Tibial nerve (tissue), 4 donors: Measurements from ENCODE around the gene RAB8B. TPM values are rescaled to one million over a fixed set of nuclear protein-coding genes. Genes with fewer than 3 reads are reported as not detected.

Experiments used
- DNase-seq, 2 donors: peaks; one replicate each; pipeline ENCODE4 v3.0.0-alpha.2; 2019; ENCODE audit warnings: low spot score in 2 of 2
- H3K27ac ChIP-seq, 4 donors: fragments of 200-600 bp; sonication (generic) in 3 of 4; one replicate each; pipeline ENCODE4 v1.5.1; 2017 to 2019; ENCODE audit warnings: mild to moderate bottlenecking in 1 of 4
- H3K27me3 ChIP-seq, 2 donors: fragments of 200-600 bp; sonication (generic) in 1 of 2; one replicate each; pipeline versions ENCODE4 v1.5.1 to v1.6.0; 2017 to 2019
- H3K36me3 ChIP-seq, 3 donors: fragments of 200-600 bp; sonication (generic); one replicate each; pipeline ENCODE4 v1.5.1; 2018 to 2019
- H3K4me1 ChIP-seq, 4 donors: fragments of 200-600 bp; sonication (generic) in 3 of 4; one replicate each; pipeline ENCODE4 v1.5.1; 2017 to 2019
- H3K4me3 ChIP-seq, 4 donors: fragments of 200-600 bp; sonication (generic) in 3 of 4; one replicate each; pipeline ENCODE4 v1.5.1; 2017 to 2019; ENCODE audit warnings: mild to moderate bottlenecking in 1 of 4, moderate library complexity in 1 of 4
- H3K9me3 ChIP-seq, 4 donors: fragments of 200-600 bp; sonication (generic) in 3 of 4; one replicate each; pipeline ENCODE4 v1.5.1; 2017 to 2019
- CTCF ChIP-seq, 5 experiments: fragments of 200-600 bp in 3 of 5; fragments of 450-650 bp in 2 of 5; sonication (generic) in 3 of 5; IDR thresholded peaks; one replicate each; pipeline ENCODE4 v1.5.1; 2016 to 2019; ENCODE audit warnings: antibody characterized with exemption in 5 of 5, mild to moderate bottlenecking in 3 of 5, moderate library complexity in 2 of 5
- EP300 ChIP-seq, 2 donors: sonication (generic); formaldehyde crosslinking; IDR thresholded peaks; one replicate each; pipeline ENCODE4 v1.6.1; 2017; ENCODE audit warnings: antibody characterized with exemption in 2 of 2, mild to moderate bottlenecking in 1 of 2
- POLR2A ChIP-seq, 2 donors: fragments of 450-650 bp; IDR thresholded peaks; one replicate each; pipeline ENCODE4 v1.6.1; 2017; ENCODE audit warnings: antibody characterized with exemption in 2 of 2, mild to moderate bottlenecking in 2 of 2, moderate library complexity in 2 of 2
- WGBS, 2 donors: methylation state at CpG; one replicate each; pipeline ENCODE4 v1.1.5; 2018; 5-methylcytosine and 5-hydroxymethylcytosine counted together
- total RNA-seq, 4 donors: library from RNA; depleted of rRNA; stranded (reverse); fragments of >200 nt; gene quantifications; one replicate each; pipeline ENCODE4 v1.1.0, GENCODE V29; 2016

Gene RAB8B
- total RNA-seq, 4 donors from 2014 or later = 32.9 to 45.0 (median 42.5) TPM

GRCh38 chr15:63296195-63296594 is 106.8 kb downstream of the RAB8B start:
- H3K4me1 ChIP-seq = peaks cover 0 to 11% (median 0%) of the 10 kb centered on the region in 4 donors
- 77 to 78% methylated on average over 6 of the region's 6 CpGs for WGBS, 2 donors
- TF ChIP-seq CTCF (IDR thresholded peaks at IDR 0.05) = no peak
- no peak for TF ChIP-seq EP300 (IDR thresholded peaks at IDR 0.05)
- TF ChIP-seq POLR2A (IDR thresholded peaks at IDR 0.05) = no peak
- no peaks in the 10 kb centered on the region for H3K9me3 ChIP-seq
- H3K36me3 ChIP-seq = peaks cover 0 to 55% (median 0%) of the 10 kb centered on the region in 3 donors
- no peak overlapping the region for H3K27ac ChIP-seq
- H3K4me3 ChIP-seq = no peak overlapping the region
- H3K27me3 ChIP-seq = no peaks in the 10 kb centered on the region
- DNase-seq = no peak

- peaks cover 0 to 70% (median 0%) of the 10 kb centered on the region in 3 donors for H3K36me3 ChIP-seq
- TF ChIP-seq EP300 (IDR thresholded peaks at IDR 0.05) (no peak), CTCF (IDR thresholded peaks at IDR 0.05) (no peak), POLR2A (IDR thresholded peaks at IDR 0.05) (no peak)
- H3K4me1 ChIP-seq = peaks cover 0 to 4% (median 0%) of the 10 kb centered on the region in 4 donors
- WGBS, 2 donors = 83 to 86% methylated on average over 7 of the region's 7 CpGs
- DNase-seq = no peak
- no peak overlapping the region for H3K4me3 ChIP-seq
- H3K9me3 ChIP-seq = no peaks in the 10 kb centered on the region
- no peaks in the 10 kb centered on the region for H3K27me3 ChIP-seq
- no peak overlapping the region for H3K27ac ChIP-seq
Measured at GRCh38 chr15:63299943-63300575, 110.7 kb downstream of the RAB8B start.

- no peak for TF ChIP-seq POLR2A (IDR thresholded peaks at IDR 0.05)
- TF ChIP-seq CTCF (IDR thresholded peaks at IDR 0.05) = no peak
- no peak for TF ChIP-seq EP300 (IDR thresholded peaks at IDR 0.05)
- WGBS, 2 donors = 84% methylated on average over 1 of the region's 1 CpG
- no peak for DNase-seq
- Histone ChIP-seq H3K36me3 (peaks cover 0 to 73% (median 0%) of the 10 kb centered on the region in 3 donors), H3K4me3 (no peak overlapping the region), H3K27ac (no peak overlapping the region), H3K9me3 (no peaks in the 10 kb centered on the region), H3K4me1 (peaks cover 0 to 4% (median 0%) of the 10 kb centered on the region in 4 donors), H3K27me3 (no peaks in the 10 kb centered on the region)
Measured at GRCh38 chr15:63301088-63301487, 111.7 kb downstream of the RAB8B start.

- no peaks in the 10 kb centered on the region for H3K27me3 ChIP-seq
- 88 to 91% methylated on average over 5 of the region's 5 CpGs for WGBS, 2 donors
- H3K27ac ChIP-seq = no peak overlapping the region
- TF ChIP-seq CTCF (IDR thresholded peaks at IDR 0.05) (no peak), POLR2A (IDR thresholded peaks at IDR 0.05) (no peak), EP300 (IDR thresholded peaks at IDR 0.05) (no peak)
- H3K36me3 ChIP-seq = peaks cover 0 to 64% (median 0%) of the 10 kb centered on the region in 3 donors
- DNase-seq = no peak
- peaks cover 0 to 4% (median 0%) of the 10 kb centered on the region in 4 donors for H3K4me1 ChIP-seq
- H3K9me3 ChIP-seq = no peaks in the 10 kb centered on the region
- H3K4me3 ChIP-seq = no peak overlapping the region
Measured at GRCh38 chr15:63305260-63305659, 115.9 kb downstream of the RAB8B start.

- H3K27me3 ChIP-seq = no peaks in the 10 kb centered on the region
- no peak overlapping the region for H3K27ac ChIP-seq
- H3K4me3 ChIP-seq = no peak overlapping the region
- no peak for TF ChIP-seq CTCF (IDR thresholded peaks at IDR 0.05)
- no peak for TF ChIP-seq EP300 (IDR thresholded peaks at IDR 0.05)
- no peak for TF ChIP-seq POLR2A (IDR thresholded peaks at IDR 0.05)
- WGBS, 2 donors = 84 to 97% methylated on average over 5 of the region's 5 CpGs
- H3K36me3 ChIP-seq = peaks cover 0 to 54% (median 0%) of the 10 kb centered on the region in 3 donors
- DNase-seq = no peak
- H3K4me1 ChIP-seq = no peaks in the 10 kb centered on the region
- no peaks in the 10 kb centered on the region for H3K9me3 ChIP-seq
Measured at GRCh38 chr15:63306492-63307073, 117.2 kb downstream of the RAB8B start.
